Measurements from ENCODE around the gene EIPR1. TPM values are rescaled to one million over a fixed set of nuclear protein-coding genes. Genes with fewer than 3 reads are reported as not detected.

Gene EIPR1
- total and polyA plus RNA-seq, 2 of the 4 experiments (the other 2 are of a cell fraction): 46.5 to 67.4 TPM

- dilution Hi-C loops (cut with HindIII; ENCODE audit: low sequenced_read_pairs, unreplicated experiment) (no loop called here), in situ Hi-C loops (cut with MboI; ENCODE audit: low sequenced_read_pairs) (no loop called here), intact Hi-C loops (cut with micrococcal nuclease) (no loop called here)
- no TSS peak for BruUV-seq (replicated peaks)
- Histone ChIP-seq H3K9me3 (ENCODE audit: control insufficient read depth, insufficient read depth, low read length) (no peaks in the 10 kb centered on the region), H2BK120ac (ENCODE audit: low read depth, low read length) (no peak overlapping the region), H4K91ac (ENCODE audit: insufficient read depth, low read depth, low read length) (no peak overlapping the region), H2BK15ac (ENCODE audit: low read depth, low read length) (no peak overlapping the region), H3K36me3 (ENCODE audit: control insufficient read depth, insufficient read depth, low read length) (no peaks in the 10 kb centered on the region), H3K27me3 (ENCODE audit: control insufficient read depth, insufficient read depth, low read length) (no peaks in the 10 kb centered on the region), H3K23ac (ENCODE audit: low read depth, low read length) (no peak overlapping the region), H4K5ac (ENCODE audit: low read depth, low read length) (no peak overlapping the region), H2AK5ac (ENCODE audit: low read depth, low read length) (no peak overlapping the region), H4K20me1 (ENCODE audit: insufficient read depth, low read length) (no peaks in the 10 kb centered on the region; the same call in 1 of the 2 replicates), H4K8ac (ENCODE audit: low read depth in 2 of 2, low read length in 2 of 2) (no peak overlapping the region), H2AK9ac (replicated peaks; ENCODE audit: low read depth, low read length, poor library complexity) (no peak overlapping the region), H3K4me3 (ENCODE audit: insufficient read depth, low read depth, low read length) (no peak overlapping the region), H3K18ac (ENCODE audit: low read depth, low read length) (no peak overlapping the region), H3K9ac (ENCODE audit: low read depth, low read length) (no peak overlapping the region), H2BK20ac (ENCODE audit: low read depth, low read length) (no peak overlapping the region), H3K79me1 (ENCODE audit: low read depth in 1 of 2, low read length in 2 of 2) (peaks cover 3 to 6% of the 10 kb centered on the region in 2 experiments; a peak in 3 of 4 replicates), H3K4me1 (ENCODE audit: control insufficient read depth, insufficient read depth, low read length) (no peaks in the 10 kb centered on the region), H3K4me2 (ENCODE audit: low read depth, low read length) (no peak overlapping the region), H3K14ac (replicated peaks; ENCODE audit: low read depth, low read length) (no peak overlapping the region), H3K56ac (ENCODE audit: extremely low read depth, insufficient read depth, low read length) (no peak overlapping the region), H2AFZ (replicated peaks; ENCODE audit: low read length, poor library complexity) (no peak overlapping the region), H2BK5ac (ENCODE audit: low read depth, low read length, poor library complexity, severe bottlenecking) (no peak overlapping the region), H3K4ac (ENCODE audit: low read depth, low read length) (no peak overlapping the region), H3K27ac (ENCODE audit: insufficient read depth, low read length) (no peak overlapping the region), H3K9me1 (ENCODE audit: insufficient read depth, low read length) (peaks cover 3% of the 10 kb centered on the region; the same call in 1 of the 2 replicates)
- ChIA-PET CTCF (no interaction called here), POLR2A (ENCODE audit: unreplicated experiment) (no interaction called here)
- 97% methylated on average over 7 of the region's 18 CpGs; no CpG with 5 or more reads in 1 of the 2 experiments for WGBS, 2 experiments (ENCODE audit: extremely low coverage in 2 of 2, insufficient read length in 1 of 2)
- TF ChIP-seq POLR2A (IDR thresholded peaks at IDR 0.05; ENCODE audit: low read depth, low read length): no peak
- TF ChIP-seq FOS (IDR thresholded peaks at IDR 0.05; ENCODE audit: low read depth, low read length): no peak
- TF ChIP-seq CEBPB (IDR thresholded peaks at IDR 0.05; ENCODE audit: low read depth, low read length): no peak
- no peak for TF ChIP-seq BHLHE40 (IDR thresholded peaks at IDR 0.05; ENCODE audit: low read depth, low read length)
- TF ChIP-seq NFE2L2 (IDR thresholded peaks at IDR 0.05; ENCODE audit: low read depth, low read length): no peak
- no peak for TF ChIP-seq RFX5 (IDR thresholded peaks at IDR 0.05; ENCODE audit: low read depth, low read length)
- TF ChIP-seq MAFK (IDR thresholded peaks at IDR 0.05; ENCODE audit: low read depth, low read length): no peak
- no peak for DNase-seq
- ATAC-seq (ENCODE audit: low read depth): no peak
Measured at GRCh38 chr2:3262437-3263388, 114.9 kb downstream of the EIPR1 start.

All from IMR-90 (cell line).